HG02973 (cell line): ENCODE measurements around the gene LAMA5.

ENCODE experiments used
- ATAC-seq: cut with Tn5 transposase; IDR thresholded peaks from one replicate; pipeline ENCODE4 v1.9.1; 2021; ENCODE audit warnings: moderate library complexity; ENCODE audit not compliant: unreplicated experiment

LAMA5 gene

DNA sequence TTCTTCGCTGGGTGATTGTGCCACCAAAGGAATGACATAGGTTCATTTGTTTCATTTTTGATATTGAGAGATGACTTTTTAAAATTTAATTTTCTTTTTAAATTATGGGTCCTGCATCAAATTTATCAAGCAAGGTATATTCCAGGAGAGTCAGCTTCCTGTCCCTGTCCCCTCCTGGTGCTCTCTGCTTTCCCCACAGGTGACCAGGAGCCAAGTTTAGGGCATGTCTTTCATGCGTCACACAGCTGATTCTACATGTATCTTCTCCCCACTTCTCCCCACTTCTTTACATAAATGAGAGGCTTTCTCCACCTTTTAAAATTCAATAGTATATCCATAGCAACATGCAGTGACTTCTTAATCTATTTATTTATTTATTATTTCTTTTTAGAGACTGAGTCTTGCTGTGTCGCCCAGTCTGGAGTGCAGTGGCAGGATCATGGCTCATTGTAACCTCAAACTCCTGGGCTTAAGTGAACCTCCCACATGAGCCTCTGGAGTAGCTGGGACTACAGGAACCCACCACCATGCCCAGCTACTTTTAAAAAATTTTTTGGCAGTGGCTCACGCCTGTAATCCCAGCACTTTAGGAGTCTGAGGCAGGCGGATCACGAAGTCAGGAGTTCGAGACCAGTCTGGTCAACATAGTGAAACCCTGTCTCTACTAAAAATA lies 98.7 kb downstream of the LAMA5 start:
- ATAC-seq: no peak

DNA sequence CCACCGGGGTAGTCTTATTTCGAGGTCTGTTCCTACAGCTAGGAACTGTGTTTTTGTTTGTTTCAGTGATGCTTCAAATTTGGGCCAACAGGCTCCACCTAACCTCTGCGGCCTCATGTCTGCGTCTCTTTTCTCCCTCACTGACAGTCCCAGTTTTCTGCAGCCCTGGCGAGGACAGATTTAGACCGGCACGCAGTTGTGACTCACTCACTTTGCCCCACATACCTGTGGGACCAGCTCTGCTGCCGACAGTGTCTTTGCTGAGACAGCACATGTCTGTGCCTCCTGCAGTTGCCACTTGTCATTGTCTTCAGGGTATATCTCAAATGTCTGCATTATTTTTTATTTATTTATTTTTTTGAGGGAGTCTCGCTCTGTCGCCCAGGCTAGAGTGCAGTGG lies 99.6 kb downstream of the LAMA5 start:
- no peak for ATAC-seq

- ATAC-seq: no peak
These were observed 100.3 kb downstream of the LAMA5 start for GRCh38 chr20:62266851-62267250.

DNA sequence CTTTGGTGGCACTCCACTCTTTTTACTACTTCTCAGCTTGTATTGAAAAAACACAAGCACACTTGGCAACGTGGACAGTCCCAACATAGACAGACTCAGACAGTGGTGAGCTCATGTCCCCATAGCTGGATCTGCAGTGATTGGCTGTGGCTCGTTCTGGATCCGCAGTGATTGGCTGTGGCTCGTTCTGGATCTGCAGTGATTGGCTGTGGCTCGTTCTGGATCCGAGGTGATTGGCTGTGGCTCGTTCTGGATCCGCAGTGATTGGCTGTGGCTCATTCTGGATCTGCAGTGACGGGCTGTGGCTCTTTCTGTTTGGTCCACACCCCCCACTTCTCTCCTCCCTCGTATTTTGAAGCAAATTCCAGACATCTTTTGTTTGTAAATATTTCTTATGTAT lies 100.8 kb downstream of the LAMA5 start:
- ATAC-seq: no peak

GRCh38 chr20:62265365-62265764 lies 101.7 kb downstream of the LAMA5 start:
- ATAC-seq: no peak

DNA sequence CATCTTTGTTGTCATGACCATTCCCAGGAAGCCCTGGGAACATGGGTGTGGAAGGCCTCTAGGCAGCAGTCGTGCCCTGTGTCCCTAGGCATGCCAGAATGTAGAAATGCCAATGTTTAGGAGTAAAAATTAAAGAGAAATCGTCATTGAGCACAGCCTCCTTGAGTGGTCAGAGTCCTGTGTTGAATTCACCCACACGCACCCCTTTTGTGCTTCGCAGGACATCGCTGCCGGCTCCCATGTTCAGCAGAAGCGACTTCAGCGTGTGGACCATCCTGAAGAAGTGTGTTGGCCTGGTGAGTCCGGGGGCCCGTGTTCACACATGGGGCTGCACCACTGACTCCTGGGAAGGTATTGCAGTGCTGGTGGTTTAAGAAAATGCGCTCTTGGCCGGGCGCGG lies 103.7 kb downstream of the LAMA5 start:
- ATAC-seq: no peak

DNA sequence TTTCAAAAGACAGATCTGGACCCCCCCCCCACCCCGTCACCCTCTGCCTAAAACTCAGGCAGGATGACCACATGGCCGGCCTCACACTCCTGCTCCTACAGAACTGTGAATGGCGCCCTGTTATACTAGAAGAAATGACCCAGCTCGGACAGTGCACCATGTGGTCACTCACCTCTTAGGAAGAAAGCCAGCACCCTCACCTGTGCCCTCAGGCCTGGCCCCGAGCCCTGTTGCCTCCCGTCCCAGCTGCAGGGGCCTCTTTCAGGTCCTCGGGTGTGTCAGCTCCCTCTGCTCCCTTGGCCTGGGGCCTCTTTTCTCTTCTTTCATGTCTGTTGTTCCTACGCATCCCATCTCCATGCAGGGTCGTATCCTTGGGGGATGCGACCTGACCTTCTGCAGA lies 105.0 kb downstream of the LAMA5 start:
- no peak for ATAC-seq

- ATAC-seq: no peak
These were observed 107.9 kb downstream of the LAMA5 start for GRCh38 chr20:62259294-62259565.
